ENCODE measurements around the gene AGBL1.
"Not testable (repeated sequence)": the region's sequence is repeated elsewhere in the genome, so short reads cannot be mapped to it uniquely, and the experiment has no call there.

The AGBL1 gene

GRCh38 chr15:86411916-86412315 lies 332.2 kb downstream of the AGBL1 start:
- FAIRE-seq = no peak

GRCh38 chr15:86413191-86413590 lies 333.5 kb downstream of the AGBL1 start:
- no peak for FAIRE-seq

- FAIRE-seq = no peak
These were observed 346.1 kb downstream of the AGBL1 start for GRCh38 chr15:86425746-86426145.

- no peak for FAIRE-seq
These were observed 353.2 kb downstream of the AGBL1 start for GRCh38 chr15:86432861-86433260.

- FAIRE-seq = no peak
These were observed 354.3 kb downstream of the AGBL1 start for GRCh38 chr15:86433983-86434382.

- no peak for FAIRE-seq
These were observed 359.9 kb downstream of the AGBL1 start for GRCh38 chr15:86439614-86440013.

GRCh38 chr15:86444527-86444926 lies 364.9 kb downstream of the AGBL1 start:
- no peak for FAIRE-seq

- FAIRE-seq = no peak
These were observed 366.0 kb downstream of the AGBL1 start for GRCh38 chr15:86445579-86446252.

GRCh38 chr15:86446253-86446640 lies 366.6 kb downstream of the AGBL1 start:
- no peak for FAIRE-seq

GRCh38 chr15:86465470-86466039 lies 385.9 kb downstream of the AGBL1 start:
- FAIRE-seq = not testable (repeated sequence)

GRCh38 chr15:86481720-86482119 lies 402.0 kb downstream of the AGBL1 start:
- no peak for FAIRE-seq

- no peak for FAIRE-seq
These were observed 404.3 kb downstream of the AGBL1 start for GRCh38 chr15:86483936-86484335.

GRCh38 chr15:86488046-86488445 lies 408.4 kb downstream of the AGBL1 start:
- no peak for FAIRE-seq

- no peak for FAIRE-seq
These were observed 410.3 kb downstream of the AGBL1 start for GRCh38 chr15:86489981-86490380.

GRCh38 chr15:86491118-86491517 lies 411.4 kb downstream of the AGBL1 start:
- FAIRE-seq = no peak

- no peak for FAIRE-seq
These were observed 414.2 kb downstream of the AGBL1 start for GRCh38 chr15:86493884-86494283.

GRCh38 chr15:86494475-86494874 lies 414.8 kb downstream of the AGBL1 start:
- FAIRE-seq = no peak

GRCh38 chr15:86502301-86502700 lies 422.6 kb downstream of the AGBL1 start:
- no peak for FAIRE-seq

- FAIRE-seq = no peak
These were observed 426.3 kb downstream of the AGBL1 start for GRCh38 chr15:86505951-86506350.

GRCh38 chr15:86506401-86506800 lies 426.7 kb downstream of the AGBL1 start:
- FAIRE-seq = no peak

- no peak for FAIRE-seq
These were observed 436.0 kb downstream of the AGBL1 start for GRCh38 chr15:86515625-86516024.

GRCh38 chr15:86522721-86523120 lies 443.1 kb downstream of the AGBL1 start:
- FAIRE-seq = no peak

GRCh38 chr15:86526938-86527690 lies 447.4 kb downstream of the AGBL1 start:
- FAIRE-seq = no peak

- FAIRE-seq = not testable (repeated sequence)
These were observed 448.4 kb downstream of the AGBL1 start for GRCh38 chr15:86528094-86528493.
